HepG2 (cell line): ENCODE data around the gene RTCA. TPM values are rescaled to one million over a fixed set of nuclear protein-coding genes. Genes with fewer than 3 reads are reported as not detected.

Experiments used
- ARID2 ChIP-seq: sonication (generic); formaldehyde crosslinking; IDR thresholded peaks from 2 replicates; pipeline ENCODE4 v1.8.1; 2022; ENCODE audit warnings: mild to moderate bottlenecking, missing genetic modification reagents, borderline replicate concordance
- ATRX ChIP-seq: sonication (generic); formaldehyde crosslinking; IDR thresholded peaks from 2 replicates; pipeline ENCODE4 v1.4.0; 2020; ENCODE audit warnings: missing genetic modification reagents, borderline replicate concordance
- CHCHD3 ChIP-seq: sonication (generic); formaldehyde crosslinking; IDR thresholded peaks from 2 replicates; pipeline ENCODE4 v1.8.0; 2022; ENCODE audit warnings: mild to moderate bottlenecking, missing genetic modification reagents, moderate library complexity
- DMTF1 ChIP-seq: sonication (generic); formaldehyde crosslinking; IDR thresholded peaks from 2 replicates; pipeline ENCODE4 v1.4.0; 2020; ENCODE audit warnings: mild to moderate bottlenecking, missing genetic modification reagents
- ELF3 ChIP-seq: IDR thresholded peaks from 2 replicates; pipeline ENCODE4 v1.6.1; 2016; ENCODE audit warnings: missing genetic modification reagents, missing compliant biosample characterization
- MIER3 ChIP-seq: IDR thresholded peaks from 2 replicates; pipeline ENCODE4 v1.6.1; 2016; ENCODE audit warnings: missing compliant biosample characterization, borderline replicate concordance
- MXD3 ChIP-seq: IDR thresholded peaks from 2 replicates; pipeline ENCODE4 v1.6.1; 2016; ENCODE audit warnings: mild to moderate bottlenecking, missing biosample characterization, missing genetic modification reagents
- PCBP2 ChIP-seq: fragments of 200-400 bp; formaldehyde crosslinking; optimal IDR thresholded peaks from 2 replicates; pipeline ENCODE3; 2018; ENCODE audit warnings: low read length, low read depth; ENCODE audit not compliant: poor library complexity, severe bottlenecking
- PHF20 ChIP-seq: sonication (generic); formaldehyde crosslinking; IDR thresholded peaks from 2 replicates; pipeline ENCODE4 v1.5.0; 2020; ENCODE audit warnings: mild to moderate bottlenecking, missing genetic modification reagents
- PHF8 ChIP-seq: sonication (generic); formaldehyde crosslinking; IDR thresholded peaks from 2 replicates; pipeline ENCODE4 v1.5.0; 2020; ENCODE audit warnings: missing genetic modification reagents
- SIX1 ChIP-seq: sonication (generic); formaldehyde crosslinking; IDR thresholded peaks from 2 replicates; pipeline ENCODE4 v1.4.0; 2020; ENCODE audit warnings: missing genetic modification reagents, borderline replicate concordance
- SRSF4 ChIP-seq: fragments of 200-400 bp; formaldehyde crosslinking; IDR thresholded peaks from one replicate; pipeline ENCODE4 v1.6.1; 2018; ENCODE audit warnings: mild to moderate bottlenecking, low read depth, low read length, moderate library complexity; ENCODE audit not compliant: poor library complexity, severe bottlenecking
- U2AF1 ChIP-seq: fragments of 200-400 bp; formaldehyde crosslinking; optimal IDR thresholded peaks from 2 replicates; pipeline ENCODE3; 2017; ENCODE audit warnings: mild to moderate bottlenecking, low read depth, low read length
- ZNF264 ChIP-seq: sonication (generic); formaldehyde crosslinking; IDR thresholded peaks from 2 replicates; pipeline ENCODE4 v1.4.0; 2020; ENCODE audit warnings: missing genetic modification reagents
- ZNF549 ChIP-seq: sonication (generic); formaldehyde crosslinking; IDR thresholded peaks from 2 replicates; pipeline ENCODE4 v1.5.0; 2020; ENCODE audit warnings: missing genetic modification reagents
- ZXDC ChIP-seq: sonication (generic); formaldehyde crosslinking; IDR thresholded peaks from 2 replicates; pipeline ENCODE4 v1.5.0; 2020; ENCODE audit warnings: mild to moderate bottlenecking, missing genetic modification reagents
- polyA plus RNA-seq, 8 experiments: library from polyadenylated mRNA; depleted of rRNA in 3 of 8; stranded (reverse) in 7 of 8; unstranded in 1 of 8; fragments of >200 nt; fragmentation: Illumina TruSeq in 4 of 8; extraction: Trizol in 4 of 8; gene quantifications; 2 replicates each; pipeline versions ENCODE4 v1.2.1 to v1.2.3, GENCODE V29; 2011 to 2016; ENCODE audit warnings: low read depth in 4 of 8, missing spikeins in 1 of 8, mixed read lengths in 1 of 8; ENCODE audit not compliant: insufficient read depth in 1 of 8
- total RNA-seq, 5 experiments: library from RNA; depleted of rRNA; stranded (reverse); fragments of >200 nt; fragmentation: Illumina TruSeq; extraction: Trizol; gene quantifications; 2 replicates each; pipeline ENCODE4 v1.2.3, GENCODE V29; 2016; ENCODE audit warnings: low read depth in 1 of 5
- TF ChIP-seq, protein P1 (sequence below): IDR thresholded peaks from 2 replicates; pipeline ENCODE4 v1.6.1; 2016; ENCODE audit warnings: low read depth, control low read depth
- TF ChIP-seq, protein P2 (sequence below): sonication (generic); formaldehyde crosslinking; IDR thresholded peaks from 2 replicates; pipeline ENCODE4 v1.4.0; 2020; ENCODE audit warnings: mild to moderate bottlenecking, missing genetic modification reagents
- TF ChIP-seq, protein P3 (sequence below): sonication (generic); formaldehyde crosslinking; IDR thresholded peaks from 2 replicates; pipeline ENCODE4 v1.5.0; 2020; ENCODE audit warnings: missing genetic modification reagents, mild to moderate bottlenecking, borderline replicate concordance
- TF ChIP-seq, protein P4 (sequence below): sonication (generic); formaldehyde crosslinking; IDR thresholded peaks from 2 replicates; pipeline ENCODE4 v1.5.0; 2020; ENCODE audit warnings: missing genetic modification reagents

The RTCA gene
- total and polyA plus RNA-seq, 2 of the 13 experiments (the other 11 are each of a cell fraction or from before 2014, with no cell fraction given): 22.7 to 31.0 TPM

GRCh38 chr1:100249537-100250257, 16.3 kb upstream of the RTCA start, which contains the start of gene DBT (continued):
- TF ChIP-seq, protein P1, sequence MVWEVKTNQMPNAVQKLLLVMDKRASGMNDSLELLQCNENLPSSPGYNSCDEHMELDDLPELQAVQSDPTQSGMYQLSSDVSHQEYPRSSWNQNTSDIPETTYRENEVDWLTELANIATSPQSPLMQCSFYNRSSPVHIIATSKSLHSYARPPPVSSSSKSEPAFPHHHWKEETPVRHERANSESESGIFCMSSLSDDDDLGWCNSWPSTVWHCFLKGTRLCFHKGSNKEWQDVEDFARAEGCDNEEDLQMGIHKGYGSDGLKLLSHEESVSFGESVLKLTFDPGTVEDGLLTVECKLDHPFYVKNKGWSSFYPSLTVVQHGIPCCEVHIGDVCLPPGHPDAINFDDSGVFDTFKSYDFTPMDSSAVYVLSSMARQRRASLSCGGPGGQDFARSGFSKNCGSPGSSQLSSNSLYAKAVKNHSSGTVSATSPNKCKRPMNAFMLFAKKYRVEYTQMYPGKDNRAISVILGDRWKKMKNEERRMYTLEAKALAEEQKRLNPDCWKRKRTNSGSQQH (CRISPR knock-in tag): peak; percentile 94
- TF ChIP-seq SIX1 (CRISPR knock-in tag) (no peak), ZXDC (CRISPR knock-in tag) (peak; percentile 54; the same call in 1 of the 2 replicates), U2AF1 (no peak), ELF3 (CRISPR knock-in tag) (peak; percentile 82), ZNF264 (CRISPR knock-in tag) (0 out of 2 replicates have a peak, but pooled peaks have one; percentile 22), ATRX (CRISPR knock-in tag) (no peak), ZNF549 (CRISPR knock-in tag) (no peak), MIER3 (CRISPR knock-in tag) (0 out of 2 replicates have a peak, but pooled peaks have one; percentile 44), ARID2 (CRISPR knock-in tag) (peak; percentile 60; the same call in 1 of the 2 replicates), MXD3 (peak; percentile 76), PCBP2 (no peak), DMTF1 (CRISPR knock-in tag) (no peak), SRSF4 (no peak), PHF20 (CRISPR knock-in tag) (peak; percentile 92), CHCHD3 (CRISPR knock-in tag) (no peak), PHF8 (CRISPR knock-in tag) (peak; percentile 88)
- TF ChIP-seq, protein P2, sequence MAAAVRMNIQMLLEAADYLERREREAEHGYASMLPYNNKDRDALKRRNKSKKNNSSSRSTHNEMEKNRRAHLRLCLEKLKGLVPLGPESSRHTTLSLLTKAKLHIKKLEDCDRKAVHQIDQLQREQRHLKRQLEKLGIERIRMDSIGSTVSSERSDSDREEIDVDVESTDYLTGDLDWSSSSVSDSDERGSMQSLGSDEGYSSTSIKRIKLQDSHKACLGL (CRISPR knock-in tag): no peak
- TF ChIP-seq, protein P3, sequence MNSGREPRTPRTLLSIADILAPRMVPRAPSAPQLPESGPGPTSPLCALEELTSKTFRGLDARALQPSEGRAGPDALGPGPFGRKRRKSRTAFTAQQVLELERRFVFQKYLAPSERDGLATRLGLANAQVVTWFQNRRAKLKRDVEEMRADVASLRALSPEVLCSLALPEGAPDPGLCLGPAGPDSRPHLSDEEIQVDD (CRISPR knock-in tag): no peak
- TF ChIP-seq, protein P4, sequence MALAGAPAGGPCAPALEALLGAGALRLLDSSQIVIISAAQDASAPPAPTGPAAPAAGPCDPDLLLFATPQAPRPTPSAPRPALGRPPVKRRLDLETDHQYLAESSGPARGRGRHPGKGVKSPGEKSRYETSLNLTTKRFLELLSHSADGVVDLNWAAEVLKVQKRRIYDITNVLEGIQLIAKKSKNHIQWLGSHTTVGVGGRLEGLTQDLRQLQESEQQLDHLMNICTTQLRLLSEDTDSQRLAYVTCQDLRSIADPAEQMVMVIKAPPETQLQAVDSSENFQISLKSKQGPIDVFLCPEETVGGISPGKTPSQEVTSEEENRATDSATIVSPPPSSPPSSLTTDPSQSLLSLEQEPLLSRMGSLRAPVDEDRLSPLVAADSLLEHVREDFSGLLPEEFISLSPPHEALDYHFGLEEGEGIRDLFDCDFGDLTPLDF (CRISPR knock-in tag): no peak
